T-helper 2 cell treated with Interferon-gamma antibody and Interleukin-4, amounts not matched to agents 5 μg/mL and 100 μg/mL, for 36 hours (primary cell): Measurements from ENCODE around the gene RNF2.

Experiments
- DNase-seq: peaks from one replicate; pipeline ENCODE4 v3.0.0; 2021; ENCODE audit warnings: low spot score
- H3K27ac Mint-ChIP-seq: one replicate; pipeline ENCODE4 v1.8.0; 2021; ENCODE audit warnings: mild to moderate bottlenecking, mixed read lengths
- H3K27me3 Mint-ChIP-seq: one replicate; pipeline ENCODE4 v1.8.0; 2021; ENCODE audit warnings: low read depth, mixed read lengths
- H3K36me3 Mint-ChIP-seq: one replicate; pipeline ENCODE4 v1.8.0; 2021; ENCODE audit warnings: low read depth, mixed read lengths
- H3K4me1 Mint-ChIP-seq: one replicate; pipeline ENCODE4 v1.8.0; 2021; ENCODE audit warnings: low read depth, mixed read lengths
- H3K4me3 Mint-ChIP-seq: one replicate; pipeline ENCODE4 v1.8.0; 2022; ENCODE audit warnings: mild to moderate bottlenecking, moderate library complexity, mixed read lengths
- H3K9me3 Mint-ChIP-seq: one replicate; pipeline ENCODE4 v1.8.0; 2021; ENCODE audit warnings: mixed read lengths

The RNF2 gene

GRCh38 chr1:185091480-185091879 lies 46.1 kb downstream of the RNF2 start:
- Mint-ChIP-seq H3K4me3 (no peak overlapping the region), H3K27me3 (no peaks in the 10 kb centered on the region), H3K9me3 (no peaks in the 10 kb centered on the region), H3K4me1 (no peaks in the 10 kb centered on the region), H3K27ac (no peak overlapping the region), H3K36me3 (peaks cover 26% of the 10 kb centered on the region)
- DNase-seq = no peak

DNA sequence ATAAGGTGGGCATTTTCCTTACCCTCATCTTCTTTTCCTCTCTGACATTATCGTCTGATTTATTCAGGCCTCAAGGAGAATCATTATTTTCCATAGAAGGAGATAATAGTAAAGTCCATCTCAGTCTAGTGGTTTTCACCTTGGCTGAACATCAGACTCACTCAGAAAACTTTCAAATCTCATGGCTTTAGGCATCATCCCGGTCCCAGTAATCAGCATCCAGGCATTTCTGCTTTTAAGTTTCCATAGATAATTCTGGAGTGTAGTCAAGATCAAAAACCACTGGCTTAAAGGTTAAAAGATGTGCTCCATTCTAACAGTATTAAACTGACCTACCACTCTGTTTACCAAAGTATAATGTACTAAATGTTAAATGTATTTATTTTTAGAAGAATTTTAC lies 49.4 kb downstream of the RNF2 start:
- Mint-ChIP-seq H3K36me3 (peaks cover 18% of the 10 kb centered on the region), H3K4me1 (no peaks in the 10 kb centered on the region), H3K9me3 (no peaks in the 10 kb centered on the region), H3K4me3 (no peak overlapping the region), H3K27me3 (no peaks in the 10 kb centered on the region), H3K27ac (no peak overlapping the region)
- no peak for DNase-seq

GRCh38 chr1:185096531-185096930 lies 51.2 kb downstream of the RNF2 start:
- Mint-ChIP-seq H3K9me3 (no peaks in the 10 kb centered on the region), H3K36me3 (peaks cover 16% of the 10 kb centered on the region)

DNA sequence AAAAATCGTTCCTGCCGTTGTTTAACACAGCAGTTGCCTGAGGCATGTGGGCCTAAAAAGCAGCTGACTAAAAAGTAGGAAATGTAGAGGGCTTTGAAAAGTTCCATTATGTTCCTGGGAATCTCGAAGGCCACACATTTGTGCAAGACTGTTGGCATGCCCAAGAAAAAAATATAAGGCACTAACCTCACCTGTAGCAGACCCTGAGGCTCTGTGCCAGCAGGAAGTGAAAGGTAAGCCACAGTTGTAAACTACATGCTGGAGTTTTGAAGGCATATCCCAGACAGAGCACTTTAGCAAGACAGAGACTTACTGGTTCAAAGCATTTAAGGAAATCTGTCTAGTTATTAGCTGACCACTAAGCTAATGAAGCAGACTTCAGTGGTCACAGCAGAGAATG lies 58.7 kb downstream of the RNF2 start:
- no peaks in the 10 kb centered on the region for H3K4me1 Mint-ChIP-seq
- no peak overlapping the region for H3K4me3 Mint-ChIP-seq
- no peak overlapping the region for H3K27ac Mint-ChIP-seq
- peaks cover 6% of the 10 kb centered on the region for H3K9me3 Mint-ChIP-seq
- H3K27me3 Mint-ChIP-seq = no peaks in the 10 kb centered on the region
- no peak for DNase-seq
- H3K36me3 Mint-ChIP-seq = peaks cover 8% of the 10 kb centered on the region

More at GRCh38 chr1:185096531-185096930, 51.2 kb downstream of the RNF2 start:
- Mint-ChIP-seq H3K27me3 (no peaks in the 10 kb centered on the region), H3K4me1 (no peaks in the 10 kb centered on the region), H3K4me3 (no peak overlapping the region), H3K27ac (no peak overlapping the region)
- DNase-seq = no peak

GRCh38 chr1:185105121-185105520 lies 59.8 kb downstream of the RNF2 start:
- Mint-ChIP-seq H3K4me1 (no peaks in the 10 kb centered on the region), H3K27me3 (no peaks in the 10 kb centered on the region), H3K9me3 (peaks cover 13% of the 10 kb centered on the region), H3K27ac (no peak overlapping the region), H3K36me3 (peaks cover 6% of the 10 kb centered on the region), H3K4me3 (no peak overlapping the region)
- no peak for DNase-seq

GRCh38 chr1:185108321-185108720 lies 63.0 kb downstream of the RNF2 start:
- Mint-ChIP-seq H3K27me3 (no peaks in the 10 kb centered on the region), H3K4me1 (no peaks in the 10 kb centered on the region), H3K4me3 (no peak overlapping the region), H3K27ac (no peak overlapping the region), H3K36me3 (peaks cover 4% of the 10 kb centered on the region), H3K9me3 (peaks cover 16% of the 10 kb centered on the region)
- no peak for DNase-seq

- Mint-ChIP-seq H3K27ac (no peak overlapping the region), H3K36me3 (peaks cover 4% of the 10 kb centered on the region), H3K27me3 (no peaks in the 10 kb centered on the region), H3K4me1 (no peaks in the 10 kb centered on the region), H3K9me3 (peaks cover 16% of the 10 kb centered on the region), H3K4me3 (no peak overlapping the region)
- no peak for DNase-seq
Measured at GRCh38 chr1:185110145-185110544, 64.8 kb downstream of the RNF2 start.

DNA sequence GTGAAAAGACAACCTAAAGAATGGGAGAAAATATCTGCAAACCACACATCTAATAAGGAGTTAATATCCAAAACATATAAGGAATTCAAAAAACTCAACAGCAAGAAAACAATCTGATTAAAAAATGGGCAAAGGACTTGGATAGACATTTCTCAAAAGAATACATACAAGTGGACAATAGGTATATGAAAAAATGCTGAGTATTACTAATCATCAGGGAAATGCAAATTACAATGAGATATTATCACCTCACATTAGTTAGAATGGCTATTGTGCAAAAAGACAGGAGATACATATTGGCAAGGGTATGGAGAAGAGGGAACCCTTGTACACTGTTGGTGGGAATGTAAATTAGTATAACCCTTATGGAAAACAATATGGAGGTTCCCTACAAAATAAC lies 66.5 kb downstream of the RNF2 start:
- Mint-ChIP-seq H3K9me3 (peaks cover 16% of the 10 kb centered on the region), H3K4me1 (no peaks in the 10 kb centered on the region), H3K4me3 (no peak overlapping the region), H3K27me3 (no peaks in the 10 kb centered on the region), H3K36me3 (peaks cover 6% of the 10 kb centered on the region), H3K27ac (no peak overlapping the region)
- no peak for DNase-seq

DNA sequence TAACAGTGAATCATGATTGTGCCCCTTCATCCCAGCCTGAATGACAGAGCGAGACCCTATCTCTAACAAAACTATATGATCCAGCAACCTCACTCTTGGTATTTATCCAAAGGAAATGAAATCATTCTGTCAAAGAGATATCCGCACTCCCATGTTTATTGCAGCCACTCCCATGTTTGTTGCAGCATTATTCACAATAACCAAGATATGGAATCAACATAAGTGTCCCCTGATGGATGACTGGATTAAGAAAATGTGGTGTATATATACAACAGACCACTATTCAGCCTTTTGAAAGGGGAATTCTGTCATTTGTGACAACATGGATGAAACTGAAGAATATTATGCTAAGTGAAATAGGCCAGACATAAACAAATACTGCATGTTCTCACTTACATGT lies 67.0 kb downstream of the RNF2 start:
- Mint-ChIP-seq H3K27me3 (no peaks in the 10 kb centered on the region), H3K4me3 (no peak overlapping the region), H3K9me3 (peaks cover 16% of the 10 kb centered on the region), H3K4me1 (no peaks in the 10 kb centered on the region), H3K36me3 (peaks cover 6% of the 10 kb centered on the region), H3K27ac (no peak overlapping the region)
- DNase-seq = no peak

DNA sequence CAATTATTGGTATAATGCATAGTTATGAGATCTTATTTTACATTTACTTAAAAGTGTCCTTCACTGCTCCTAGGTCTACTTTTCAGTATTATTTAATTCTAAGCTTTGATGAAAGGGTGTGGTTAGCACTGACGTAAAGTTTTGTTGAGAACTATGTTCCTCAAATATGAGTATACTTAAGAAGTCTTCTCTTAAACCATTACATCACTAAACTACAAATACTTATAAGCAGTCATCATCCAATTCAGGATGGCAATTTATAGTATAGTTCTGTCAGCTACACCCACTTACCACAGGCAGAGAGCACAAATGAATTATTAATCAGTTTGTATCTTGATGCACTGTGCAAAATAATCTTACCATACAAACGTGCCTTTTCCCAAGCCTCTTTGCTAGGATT lies 84.3 kb downstream of the RNF2 start:
- Mint-ChIP-seq H3K9me3 (peaks cover 6% of the 10 kb centered on the region), H3K27me3 (no peaks in the 10 kb centered on the region), H3K36me3 (peaks cover 47% of the 10 kb centered on the region), H3K27ac (no peak overlapping the region), H3K4me1 (no peaks in the 10 kb centered on the region), H3K4me3 (no peak overlapping the region)
- DNase-seq = no peak

GRCh38 chr1:185132534-185132933 lies 87.2 kb downstream of the RNF2 start:
- Mint-ChIP-seq H3K36me3 (peaks cover 49% of the 10 kb centered on the region), H3K9me3 (peaks cover 6% of the 10 kb centered on the region), H3K27ac (no peak overlapping the region), H3K4me3 (no peak overlapping the region), H3K4me1 (no peaks in the 10 kb centered on the region), H3K27me3 (no peaks in the 10 kb centered on the region)
- DNase-seq = no peak

DNA sequence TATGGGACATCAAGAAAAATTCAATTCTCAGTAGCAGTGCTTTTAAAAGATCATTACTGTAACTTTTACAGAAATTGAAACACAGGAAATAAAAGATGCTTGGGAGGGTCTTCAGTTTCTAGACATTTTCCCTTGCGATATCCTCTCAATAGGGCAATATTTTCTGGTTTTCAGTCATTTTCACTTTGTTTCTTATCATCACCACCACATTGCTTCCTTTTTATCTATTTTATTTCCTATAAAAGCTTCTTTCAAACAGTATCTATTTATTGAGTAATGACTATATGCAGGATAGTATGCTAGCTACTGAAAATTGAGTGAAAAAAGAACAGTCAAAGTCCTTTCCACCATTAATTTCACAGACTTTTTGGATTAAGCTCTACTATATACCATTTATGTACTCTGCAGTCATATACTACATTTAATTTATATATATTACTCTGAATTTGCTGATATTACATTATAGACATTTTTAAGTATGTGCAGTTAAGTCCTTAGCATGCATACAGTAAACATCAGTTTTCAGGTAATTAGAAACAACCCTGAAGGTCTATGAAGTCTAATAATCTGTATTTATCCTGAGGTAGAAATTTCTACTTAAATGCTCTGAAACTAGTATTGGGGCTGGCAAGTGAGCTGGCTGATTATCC lies 92.7 kb downstream of the RNF2 start:
- H3K27me3 Mint-ChIP-seq = no peaks in the 10 kb centered on the region
- no peak for DNase-seq
- no peaks in the 10 kb centered on the region for H3K9me3 Mint-ChIP-seq
- peaks cover 41% of the 10 kb centered on the region for H3K36me3 Mint-ChIP-seq
- H3K4me3 Mint-ChIP-seq = no peak overlapping the region
- H3K4me1 Mint-ChIP-seq = peaks cover 5% of the 10 kb centered on the region
- H3K27ac Mint-ChIP-seq = no peak overlapping the region

GRCh38 chr1:185139246-185139645 lies 93.9 kb downstream of the RNF2 start:
- Mint-ChIP-seq H3K36me3 (peaks cover 33% of the 10 kb centered on the region), H3K4me1 (peaks cover 5% of the 10 kb centered on the region), H3K9me3 (no peaks in the 10 kb centered on the region), H3K27ac (no peak overlapping the region), H3K4me3 (no peak overlapping the region), H3K27me3 (no peaks in the 10 kb centered on the region)
- DNase-seq = no peak

GRCh38 chr1:185144233-185144632 lies 98.9 kb downstream of the RNF2 start:
- H3K9me3 Mint-ChIP-seq = no peaks in the 10 kb centered on the region
- H3K36me3 Mint-ChIP-seq = peaks cover 31% of the 10 kb centered on the region
- H3K27me3 Mint-ChIP-seq = no peaks in the 10 kb centered on the region
- H3K27ac Mint-ChIP-seq = no peak overlapping the region
- DNase-seq = no peak
- no peak overlapping the region for H3K4me3 Mint-ChIP-seq
- H3K4me1 Mint-ChIP-seq = peaks cover 1% of the 10 kb centered on the region

GRCh38 chr1:185151215-185151614 lies 105.9 kb downstream of the RNF2 start:
- H3K27ac Mint-ChIP-seq = no peak overlapping the region
- H3K36me3 Mint-ChIP-seq = peaks cover 26% of the 10 kb centered on the region
- peaks cover 26% of the 10 kb centered on the region for H3K4me1 Mint-ChIP-seq
- no peak overlapping the region for H3K4me3 Mint-ChIP-seq
- no peaks in the 10 kb centered on the region for H3K27me3 Mint-ChIP-seq
- no peak for DNase-seq
- no peaks in the 10 kb centered on the region for H3K9me3 Mint-ChIP-seq
